HepG2 (cell line): ENCODE results near the gene SPAG9. TPM values are rescaled to one million over a fixed set of nuclear protein-coding genes. Genes with fewer than 3 reads are reported as not detected.

ENCODE experiments used
- ATAC-seq: fragments of 200-7000 bp; cut with Tn5 transposase; 3 replicates; pipeline ENCODE4 v1.9.1; 2020; ENCODE audit warnings: mild to moderate bottlenecking, moderate library complexity
- BruUV-seq: library from RNA; stranded (reverse); fragments of 400-500 nt; replicated peaks from 2 replicates; lab custom pipeline; 2021; lab: Mats Ljungman, UMichigan
- CTCF ChIA-PET: fragments of 300-600 bp; formaldehyde crosslinking; extraction: SDS; loops from one replicate; lab custom pipeline; 2021; ENCODE audit warnings: low total read pairs, inconsistent platforms, low intra/inter-chr PET ratio; lab: Yijun Ruan, JAX
- POLR2A ChIA-PET: fragments of 350-600 bp; sonication (Branson Sonifier 250); formaldehyde crosslinking; loops from one replicate; lab custom pipeline; 2020; ENCODE audit warnings: antibody characterized with exemption, inconsistent platforms; lab: Yijun Ruan, JAX
- DNase-seq: peaks from one replicate; pipeline ENCODE4 v3.0.0-alpha.2; 2015; ENCODE audit warnings: low spot score
- FAIRE-seq: peaks from 3 replicates; lab custom pipeline; 2011; peaks lifted over from hg19 to GRCh38; lab: Jason Lieb, UNC
- H2AFZ ChIP-seq: one replicate; pipeline ENCODE4 v1.6.1; 2011; ENCODE audit warnings: low read length, inconsistent platforms
- H3K27ac ChIP-seq: fragments of 300-600 bp; 3 replicates; pipeline ENCODE4 v1.8.0; 2011; ENCODE audit warnings: mixed run types, mild to moderate bottlenecking, mixed read lengths, low read length, inconsistent platforms; ENCODE audit not compliant: insufficient read depth; ENCODE audit errors: extremely low read length
- H3K27me3 ChIP-seq, 2 experiments: fragments of 200-600 bp in 1 of 2; 2 replicates in 1 of 2; 3 replicates in 1 of 2; pipeline versions ENCODE4 v1.6.0 to v1.8.0; 2011; ENCODE audit warnings: low read length in 2 of 2, mild to moderate bottlenecking in 2 of 2, moderate library complexity in 2 of 2, inconsistent platforms in 1 of 2; ENCODE audit not compliant: insufficient read depth in 2 of 2, control insufficient read depth in 1 of 2
- H3K36me3 ChIP-seq, 2 experiments: fragments of 200-600 bp in 1 of 2; replicated peaks in 1 of 2; 2 replicates in 1 of 2; 3 replicates in 1 of 2; pipeline versions ENCODE4 v1.5.1 to v1.8.0; 2011; ENCODE audit warnings: low read length in 2 of 2, inconsistent platforms in 1 of 2; ENCODE audit not compliant: insufficient read depth in 2 of 2, control insufficient read depth in 1 of 2
- H3K4me1 ChIP-seq: 2 replicates; pipeline ENCODE4 v1.5.1; 2012; ENCODE audit warnings: low read length, inconsistent platforms; ENCODE audit not compliant: insufficient read depth
- H3K4me2 ChIP-seq: 2 replicates; pipeline ENCODE4 v1.6.0; 2011; ENCODE audit warnings: low read depth, low read length, inconsistent platforms
- H3K4me3 ChIP-seq, 3 experiments: fragments of 200-600 bp in 1 of 3; sonication (generic), shearing (Covaris generic) in 1 of 3; replicated peaks in 1 of 3; 2 replicates each; pipeline ENCODE4 v1.5.1; 2011 to 2016; ENCODE audit warnings: low read length in 3 of 3, inconsistent platforms in 2 of 3, low read depth in 2 of 3, mild to moderate bottlenecking in 2 of 3, control low read depth in 1 of 3, mixed read lengths in 1 of 3; ENCODE audit not compliant: insufficient read depth in 1 of 3
- H3K79me2 ChIP-seq: one replicate; pipeline ENCODE4 v1.6.1; 2011; ENCODE audit warnings: low read length, inconsistent platforms; ENCODE audit not compliant: insufficient read depth
- H3K9ac ChIP-seq: 2 replicates; pipeline ENCODE4 v1.6.0; 2011; ENCODE audit warnings: mild to moderate bottlenecking, low read depth, low read length, inconsistent platforms; ENCODE audit not compliant: insufficient read depth
- H3K9me3 ChIP-seq: 2 replicates; pipeline ENCODE4 v1.5.1; 2012; ENCODE audit warnings: mild to moderate bottlenecking, low read length
- H4K20me1 ChIP-seq: 2 replicates; pipeline ENCODE4 v1.6.0; 2011; ENCODE audit warnings: inconsistent platforms, mild to moderate bottlenecking, low read length, moderate library complexity; ENCODE audit not compliant: insufficient read depth
- ARHGAP35 ChIP-seq: sonication (generic); formaldehyde crosslinking; IDR thresholded peaks from 2 replicates; pipeline ENCODE4 v1.9.0; 2022; ENCODE audit warnings: mild to moderate bottlenecking, inconsistent platforms, moderate library complexity, missing genetic modification reagents, borderline replicate concordance
- BRD4 ChIP-seq: sonication (generic); formaldehyde crosslinking; IDR thresholded peaks from 2 replicates; pipeline ENCODE4 v1.4.0; 2020; ENCODE audit warnings: missing genetic modification reagents
- CEBPZ ChIP-seq: IDR thresholded peaks from 2 replicates; pipeline ENCODE4 v1.6.1; 2012; ENCODE audit warnings: low read length, improper control_type of control experiment
- EEA1 ChIP-seq: sonication (generic); formaldehyde crosslinking; IDR thresholded peaks from 2 replicates; pipeline ENCODE4 v1.5.1; 2020; ENCODE audit warnings: mild to moderate bottlenecking, missing genetic modification reagents, borderline replicate concordance
- FOXP1 ChIP-seq, 2 experiments: fragments of 450-650 bp in 1 of 2; IDR thresholded peaks; 2 replicates each; pipeline ENCODE4 v1.6.1; 2017 to 2018; ENCODE audit warnings: antibody characterized with exemption in 1 of 2
- HOMEZ ChIP-seq: IDR thresholded peaks from 2 replicates; pipeline ENCODE4 v1.6.1; 2016; ENCODE audit warnings: low read depth
- KDM5B ChIP-seq: sonication (generic); formaldehyde crosslinking; IDR thresholded peaks from 2 replicates; pipeline ENCODE4 v1.4.0; 2020; ENCODE audit warnings: missing genetic modification reagents, mild to moderate bottlenecking, borderline replicate concordance
- KDM6A ChIP-seq: IDR thresholded peaks from 2 replicates; pipeline ENCODE4 v1.6.1; 2016; ENCODE audit warnings: low read depth
- MLX ChIP-seq: IDR thresholded peaks from 2 replicates; pipeline ENCODE4 v1.6.1; 2016
- TAF15 ChIP-seq: fragments of 200-400 bp; formaldehyde crosslinking; IDR thresholded peaks from one replicate; pipeline ENCODE4 v1.6.1; 2018; ENCODE audit warnings: mild to moderate bottlenecking, low read depth, low read length; ENCODE audit not compliant: poor library complexity, severe bottlenecking
- ZFP41 ChIP-seq: sonication (generic); formaldehyde crosslinking; IDR thresholded peaks from 2 replicates; pipeline ENCODE4 v1.4.0; 2020; ENCODE audit warnings: mild to moderate bottlenecking, missing genetic modification reagents, borderline replicate concordance
- ZKSCAN8 ChIP-seq: IDR thresholded peaks from 2 replicates; pipeline ENCODE4 v1.6.1; 2016; ENCODE audit warnings: borderline replicate concordance, missing genetic modification reagents, missing compliant biosample characterization
- ZMAT3 ChIP-seq: sonication (generic); formaldehyde crosslinking; conservative IDR thresholded peaks from 2 replicates; pipeline ENCODE4 v1.7.0; 2021; ENCODE audit warnings: missing genetic modification reagents
- ZNF441 ChIP-seq: sonication (generic); formaldehyde crosslinking; IDR thresholded peaks from 2 replicates; pipeline ENCODE4 v1.7.0; 2021; ENCODE audit warnings: missing genetic modification reagents, borderline replicate concordance
- ZNF468 ChIP-seq: sonication (generic); formaldehyde crosslinking; IDR thresholded peaks from 2 replicates; pipeline ENCODE4 v1.8.0; 2022; ENCODE audit warnings: mild to moderate bottlenecking, moderate library complexity, missing genetic modification reagents
- ZNF660 ChIP-seq: sonication (generic); formaldehyde crosslinking; IDR thresholded peaks from 2 replicates; pipeline ENCODE4 v1.5.1; 2020; ENCODE audit warnings: mild to moderate bottlenecking, low read depth, missing genetic modification reagents, borderline replicate concordance
- ZNF713 ChIP-seq: sonication (generic); formaldehyde crosslinking; IDR thresholded peaks from 2 replicates; pipeline ENCODE4 v1.4.0; 2020; ENCODE audit warnings: mild to moderate bottlenecking, missing genetic modification reagents
- ZNF749 ChIP-seq: sonication (generic); formaldehyde crosslinking; IDR thresholded peaks from 2 replicates; pipeline ENCODE4 v1.8.0; 2022; ENCODE audit warnings: mild to moderate bottlenecking, missing genetic modification reagents, moderate library complexity, borderline replicate concordance
- ZNF879 ChIP-seq: sonication (generic); formaldehyde crosslinking; IDR thresholded peaks from 2 replicates; pipeline ENCODE4 v1.8.1; 2023; ENCODE audit warnings: missing genetic modification reagents
- WGBS: methylation state at CpG from one replicate; pipeline ENCODE4 v1.1.6; 2017; ENCODE audit warnings: low lambda C conversion rate; 5-methylcytosine and 5-hydroxymethylcytosine counted together
- in situ Hi-C: cut with HindIII; loops from 2 replicates; pipeline ENCODE4 v1.10.0; 2017; ENCODE audit warnings: low pct_unique_long_range_greater_than_20kb; ENCODE audit not compliant: extremely low pct_ligation_motif_present
- intact Hi-C: fragments of 100-400 bp; cut with micrococcal nuclease; formaldehyde crosslinking; loops from one replicate; pipeline ENCODE4 v1.10.0; 2022; ENCODE audit not compliant: unreplicated experiment
- polyA plus RNA-seq, 8 experiments: library from polyadenylated mRNA; depleted of rRNA in 3 of 8; stranded (reverse) in 7 of 8; unstranded in 1 of 8; fragments of >200 nt; fragmentation: Illumina TruSeq in 4 of 8; extraction: Trizol in 4 of 8; gene quantifications; 2 replicates each; pipeline versions ENCODE4 v1.2.1 to v1.2.3, GENCODE V29; 2011 to 2016; ENCODE audit warnings: low read depth in 4 of 8, missing spikeins in 1 of 8, mixed read lengths in 1 of 8; ENCODE audit not compliant: insufficient read depth in 1 of 8
- total RNA-seq, 5 experiments: library from RNA; depleted of rRNA; stranded (reverse); fragments of >200 nt; fragmentation: Illumina TruSeq; extraction: Trizol; gene quantifications; 2 replicates each; pipeline ENCODE4 v1.2.3, GENCODE V29; 2016; ENCODE audit warnings: low read depth in 1 of 5

SPAG9 gene
- total and polyA plus RNA-seq, 2 of the 13 experiments (the other 11 are each of a cell fraction or from before 2014, with no cell fraction given) = 43.2 to 78.6 TPM

- Histone ChIP-seq H3K36me3 (peaks cover 4 to 34% of the 10 kb centered on the region in 2 experiments), H3K4me2 (peak overlapping the region; percentile 25; the same call in 1 of the 2 replicates), H3K9me3 (no peaks in the 10 kb centered on the region), H3K4me1 (peaks cover 42% of the 10 kb centered on the region), H3K4me3 (no peak overlapping the region), H3K9ac (no peak overlapping the region; the same call in 1 of the 2 replicates), H4K20me1 (no peaks in the 10 kb centered on the region), H3K27ac (peak overlapping the region; percentile 58), H2AFZ (no peak overlapping the region), H3K79me2 (no peaks in the 10 kb centered on the region), H3K27me3 (no peaks in the 10 kb centered on the region)
- in situ Hi-C loops = no loop called here
- intact Hi-C loops = no loop called here
- DNase-seq (peak; percentile 63), ATAC-seq (peak; percentile 82), FAIRE-seq (peak; percentile 75)
- POLR2A ChIA-PET = interaction anchor here (0.9 to 2.0 kb wide), 4 partner anchors 33 to 258 kb away, joined by 4 to 7 read pairs (median 5); partner anchors contain the start of genes LUC7L3 and TOB1
- BruUV-seq = no TSS peak
- CTCF ChIA-PET = no interaction called here
- 24% methylated on average over 4 of the region's 4 CpGs for WGBS
- TF ChIP-seq ZKSCAN8 = no peak; the same call in 1 of the 2 replicates
- peak; percentile 81 for TF ChIP-seq HOMEZ (CRISPR knock-in tag)
- no peak for TF ChIP-seq ZNF468 (CRISPR knock-in tag)
- TF ChIP-seq ZFP41 = no peak
- peak; percentile 48; the same call in 1 of the 2 replicates for TF ChIP-seq KDM6A
- TF ChIP-seq TAF15 = no peak
- no peak for TF ChIP-seq ZMAT3 (CRISPR knock-in tag)
- no peak for TF ChIP-seq ZNF713 (CRISPR knock-in tag)
- TF ChIP-seq ARHGAP35 = no peak
- no peak for TF ChIP-seq CEBPZ
- peak; percentile 21; the same call in 1 of the 2 replicates for TF ChIP-seq MLX (CRISPR knock-in tag)
- TF ChIP-seq ZNF660 = no peak
- no peak for TF ChIP-seq EEA1
- no peak for TF ChIP-seq FOXP1 (IDR thresholded peaks at IDR 0.05)
- TF ChIP-seq FOXP1 (CRISPR knock-in tag; IDR thresholded peaks at IDR 0.05) = peak; percentile 72; the same call in 1 of the 2 replicates
- TF ChIP-seq BRD4 (CRISPR knock-in tag) = peak; percentile 62; the same call in 1 of the 2 replicates
- TF ChIP-seq ZNF749 = no peak
- TF ChIP-seq ZNF879 (CRISPR knock-in tag) = no peak
- TF ChIP-seq KDM5B (CRISPR knock-in tag) = no peak
- peak; percentile 62; the same call in 1 of the 2 replicates for TF ChIP-seq ZNF441 (CRISPR knock-in tag)
These were observed 143.0 kb downstream of the SPAG9 start for GRCh38 chr17:50977487-50978159.
